ENCODE measurements around the gene TSPAN31. TPM values are rescaled to one million over a fixed set of nuclear protein-coding genes. Genes with fewer than 3 reads are reported as not detected.

The TSPAN31 gene
- total and polyA plus RNA-seq, 9 of the 15 experiments (the other 6 are each of a cell fraction or from before 2014, with no cell fraction given): 11.3 to 26.4 (median 14.3) TPM

- 0 out of 2 replicates have a peak, but pooled peaks have one; percentile 44 for TF ChIP-seq CBX1 (IDR thresholded peaks at IDR 0.05; ENCODE audit: low read depth)
- peak; percentile 36; the same call in 1 of the 2 replicates for TF ChIP-seq POLR2AphosphoS5 (IDR thresholded peaks at IDR 0.05; ENCODE audit: control insufficient read depth, insufficient read depth, low read depth, low read length)
- peak; percentile 64; the same call in 1 of the 2 replicates for TF ChIP-seq VEZF1 (CRISPR knock-in tag; IDR thresholded peaks at IDR 0.05)
- TF ChIP-seq MITF (IDR thresholded peaks at IDR 0.05): no peak
- peak; percentile 20; the same call in 1 of the 2 replicates for TF ChIP-seq TCF3 (CRISPR knock-in tag; IDR thresholded peaks at IDR 0.05)
- peak; percentile 66; the same call in 1 of the 2 replicates for TF ChIP-seq RFX5 (IDR thresholded peaks at IDR 0.05; ENCODE audit: low read depth, low read length)
- TF ChIP-seq MEF2D (tag; conservative IDR thresholded peaks at IDR 0.05; ENCODE audit: low read depth): no peak
- TF ChIP-seq L3MBTL2 (IDR thresholded peaks at IDR 0.05): peak; percentile 15; the same call in 1 of the 2 replicates
- TF ChIP-seq CAMTA2 (CRISPR knock-in tag; conservative IDR thresholded peaks at IDR 0.05): 0 out of 2 replicates have a peak, but pooled peaks have one; percentile 11
- 0 out of 2 replicates have a peak, but pooled peaks have one; percentile 36 for TF ChIP-seq BRD4 (IDR thresholded peaks at IDR 0.05)
- no peak for TF ChIP-seq HOXB6 (CRISPR knock-in tag; IDR thresholded peaks at IDR 0.05; ENCODE audit: borderline replicate concordance)
- 0 out of 2 replicates have a peak, but pooled peaks have one; percentile 20 for TF ChIP-seq ZNF655 (CRISPR knock-in tag; IDR thresholded peaks at IDR 0.05)
- TF ChIP-seq MAZ (CRISPR knock-in tag; conservative IDR thresholded peaks at IDR 0.05 in 1 of 2, IDR thresholded peaks at IDR 0.05 in 1 of 2): peak in 1 of 2 experiments; percentile 75; a peak in 1 of 4 replicates
- peak; percentile 94 for TF ChIP-seq MBD2 (IDR thresholded peaks at IDR 0.05; ENCODE audit: borderline replicate concordance, low read depth)
- no peak for TF ChIP-seq SPI1 (IDR thresholded peaks at IDR 0.05; ENCODE audit: borderline replicate concordance, low read depth, low read length)
- peak; percentile 57; the same call in 1 of the 2 replicates for TF ChIP-seq CXXC5 (CRISPR knock-in tag; IDR thresholded peaks at IDR 0.05)
- TF ChIP-seq PTRF (tag; IDR thresholded peaks at IDR 0.05): no peak
- TF ChIP-seq MNT (conservative IDR thresholded peaks at IDR 0.05): peak; percentile 29 to 50
- TF ChIP-seq CREB3 (tag; conservative IDR thresholded peaks at IDR 0.05; ENCODE audit: low read depth): no peak
- peak; percentile 68 for TF ChIP-seq CHD1 (IDR thresholded peaks at IDR 0.05; ENCODE audit: low read length)
Measured at GRCh38 chr12:57744777-57745484, at the start of gene TSPAN31 (continued).

All from K562 (cell line).